A673 (cell line): ENCODE results near the gene INHBC. TPM values are rescaled to one million over a fixed set of nuclear protein-coding genes. Genes with fewer than 3 reads are reported as not detected.

Experiments
- BruUV-seq: library from RNA; stranded (reverse); fragments of 400-500 nt; replicated peaks from 2 replicates; lab custom pipeline; 2021; lab: Mats Ljungman, UMichigan
- CTCF ChIA-PET: fragments of 300-600 bp; sonication (Branson Sonifier 250); formaldehyde crosslinking; loops from one replicate; lab custom pipeline; 2022; ENCODE audit warnings: antibody characterized with exemption; lab: Charles Lee
- POLR2A ChIA-PET: fragments of 300-600 bp; sonication (Branson Sonifier 250); formaldehyde crosslinking; loops from one replicate; lab custom pipeline; 2022; ENCODE audit warnings: antibody characterized with exemption; ENCODE audit not compliant: low non-redundant PET; lab: Charles Lee
- DNase-seq: peaks from one replicate; pipeline ENCODE4 v3.0.0-alpha.2; 2015; ENCODE audit warnings: low spot score
- H3K27ac ChIP-seq: fragments of 200-600 bp; sonication (generic); 2 replicates; pipeline ENCODE4 v1.5.1; 2016; ENCODE audit warnings: mixed run types, low read depth, mild to moderate bottlenecking, mixed read lengths, antibody characterized with exemption, low read length; ENCODE audit not compliant: poor library complexity, severe bottlenecking
- H3K27me3 ChIP-seq: fragments of 200-600 bp; sonication (generic); replicated peaks from 2 replicates; pipeline ENCODE4 v1.6.1; 2017; ENCODE audit warnings: mixed run types, low read depth, mild to moderate bottlenecking, mixed read lengths, antibody characterized with exemption, low read length; ENCODE audit not compliant: insufficient read depth, poor library complexity
- H3K36me3 ChIP-seq: fragments of 200-600 bp; sonication (generic); 2 replicates; pipeline ENCODE4 v1.6.1; 2016; ENCODE audit warnings: mixed run types, mild to moderate bottlenecking, mixed read lengths, antibody characterized with exemption, low read length; ENCODE audit not compliant: insufficient read depth, poor library complexity, severe bottlenecking
- H3K4me1 ChIP-seq: fragments of 200-600 bp; sonication (generic); 2 replicates; pipeline ENCODE4 v1.6.1; 2017; ENCODE audit warnings: mixed run types, mild to moderate bottlenecking, mixed read lengths, antibody characterized with exemption, low read length; ENCODE audit not compliant: insufficient read depth, poor library complexity, severe bottlenecking
- H3K4me3 ChIP-seq: fragments of 200-600 bp; sonication (generic); 2 replicates; pipeline ENCODE4 v1.5.1; 2016; ENCODE audit warnings: low read depth, mixed run types, mild to moderate bottlenecking, mixed read lengths, low read length; ENCODE audit not compliant: poor library complexity, severe bottlenecking
- H3K9me3 ChIP-seq: fragments of 200-600 bp; sonication (generic); 2 replicates; pipeline ENCODE4 v1.6.1; 2016; ENCODE audit warnings: mixed run types, low read depth, mild to moderate bottlenecking, mixed read lengths, antibody characterized with exemption, low read length; ENCODE audit not compliant: poor library complexity, severe bottlenecking
- EZH2 ChIP-seq: fragments of 200-600 bp; sonication (generic); IDR thresholded peaks from 2 replicates; pipeline ENCODE4 v1.6.1; 2017; ENCODE audit warnings: borderline replicate concordance, low read depth, mild to moderate bottlenecking, mixed read lengths, antibody characterized with exemption, low read length; ENCODE audit not compliant: poor library complexity, severe bottlenecking
- intact Hi-C: fragments of 100-400 bp; cut with micrococcal nuclease; formaldehyde crosslinking; loops from one replicate; pipeline ENCODE4 v1.10.0; 2022; ENCODE audit not compliant: unreplicated experiment
- total RNA-seq: library from RNA; stranded (reverse); gene quantifications from 2 replicates; pipeline ENCODE4 v1.2.3, GENCODE V29; 2021
- TF ChIP-seq, protein P1 (sequence below): fragments of 300-800, 200-600 bp; sonication (generic); conservative IDR thresholded peaks from 2 replicates; pipeline ENCODE4 v1.5.1; 2017; ENCODE audit warnings: low read depth, mild to moderate bottlenecking, antibody characterized with exemption, low read length, moderate library complexity, mixed read lengths

Gene INHBC
- total RNA-seq, 1 experiment from 2014 or later = not detected

DNA sequence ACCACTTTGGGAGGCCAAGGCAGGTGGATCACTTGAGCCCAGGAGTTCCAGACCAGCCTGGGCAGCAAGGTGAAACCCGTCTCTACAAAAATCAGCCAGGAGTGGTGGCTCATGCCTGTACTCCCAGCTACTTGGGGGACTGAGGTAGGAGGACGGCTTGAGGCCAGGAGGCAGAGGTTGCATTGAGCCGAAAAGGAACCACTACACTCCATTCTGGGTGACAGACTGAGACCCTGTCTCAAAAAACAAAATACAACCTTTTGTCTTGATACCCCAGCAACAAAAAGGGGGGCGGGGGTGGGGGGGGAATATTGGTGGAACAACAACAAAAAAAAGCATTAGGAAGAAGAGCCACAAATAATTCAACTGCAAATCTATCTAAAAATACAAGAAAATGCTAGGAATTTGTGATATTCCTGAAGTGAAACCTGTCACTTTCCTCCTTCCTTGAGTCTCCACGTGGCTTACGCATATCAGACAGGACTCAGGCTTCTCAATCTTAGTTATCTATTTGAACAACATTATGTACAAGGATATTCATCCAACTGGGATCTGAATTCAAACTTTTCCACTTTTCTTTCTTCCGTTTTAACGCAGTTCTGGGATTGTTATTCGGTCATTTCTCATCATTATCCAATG lies 5.0 kb upstream of the INHBC start:
- ChIA-PET POLR2A (interaction anchor here (0.5 kb wide), 1 partner anchor 30 kb away, joined by 4 read pairs; the partner anchor contains the start of gene GLI1), CTCF (interaction anchor here (0.6 to 0.9 kb wide), 2 partner anchors 24 to 95 kb away, joined by 3 to 4 read pairs; no protein-coding TSS in a partner anchor)
- intact Hi-C loops = no loop called here
- Histone ChIP-seq H3K4me1 (peaks cover 13% of the 10 kb centered on the region), H3K36me3 (no peaks in the 10 kb centered on the region), H3K4me3 (peak overlapping the region; percentile 73), H3K27me3 (no peaks in the 10 kb centered on the region), H3K27ac (peak overlapping the region; percentile 84), H3K9me3 (no peaks in the 10 kb centered on the region)
- no peak for DNase-seq
- no peak for TF ChIP-seq EZH2
- TF ChIP-seq, protein P1, sequence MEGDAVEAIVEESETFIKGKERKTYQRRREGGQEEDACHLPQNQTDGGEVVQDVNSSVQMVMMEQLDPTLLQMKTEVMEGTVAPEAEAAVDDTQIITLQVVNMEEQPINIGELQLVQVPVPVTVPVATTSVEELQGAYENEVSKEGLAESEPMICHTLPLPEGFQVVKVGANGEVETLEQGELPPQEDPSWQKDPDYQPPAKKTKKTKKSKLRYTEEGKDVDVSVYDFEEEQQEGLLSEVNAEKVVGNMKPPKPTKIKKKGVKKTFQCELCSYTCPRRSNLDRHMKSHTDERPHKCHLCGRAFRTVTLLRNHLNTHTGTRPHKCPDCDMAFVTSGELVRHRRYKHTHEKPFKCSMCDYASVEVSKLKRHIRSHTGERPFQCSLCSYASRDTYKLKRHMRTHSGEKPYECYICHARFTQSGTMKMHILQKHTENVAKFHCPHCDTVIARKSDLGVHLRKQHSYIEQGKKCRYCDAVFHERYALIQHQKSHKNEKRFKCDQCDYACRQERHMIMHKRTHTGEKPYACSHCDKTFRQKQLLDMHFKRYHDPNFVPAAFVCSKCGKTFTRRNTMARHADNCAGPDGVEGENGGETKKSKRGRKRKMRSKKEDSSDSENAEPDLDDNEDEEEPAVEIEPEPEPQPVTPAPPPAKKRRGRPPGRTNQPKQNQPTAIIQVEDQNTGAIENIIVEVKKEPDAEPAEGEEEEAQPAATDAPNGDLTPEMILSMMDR = no peak
- BruUV-seq = TSS peak; percentile 89

DNA sequence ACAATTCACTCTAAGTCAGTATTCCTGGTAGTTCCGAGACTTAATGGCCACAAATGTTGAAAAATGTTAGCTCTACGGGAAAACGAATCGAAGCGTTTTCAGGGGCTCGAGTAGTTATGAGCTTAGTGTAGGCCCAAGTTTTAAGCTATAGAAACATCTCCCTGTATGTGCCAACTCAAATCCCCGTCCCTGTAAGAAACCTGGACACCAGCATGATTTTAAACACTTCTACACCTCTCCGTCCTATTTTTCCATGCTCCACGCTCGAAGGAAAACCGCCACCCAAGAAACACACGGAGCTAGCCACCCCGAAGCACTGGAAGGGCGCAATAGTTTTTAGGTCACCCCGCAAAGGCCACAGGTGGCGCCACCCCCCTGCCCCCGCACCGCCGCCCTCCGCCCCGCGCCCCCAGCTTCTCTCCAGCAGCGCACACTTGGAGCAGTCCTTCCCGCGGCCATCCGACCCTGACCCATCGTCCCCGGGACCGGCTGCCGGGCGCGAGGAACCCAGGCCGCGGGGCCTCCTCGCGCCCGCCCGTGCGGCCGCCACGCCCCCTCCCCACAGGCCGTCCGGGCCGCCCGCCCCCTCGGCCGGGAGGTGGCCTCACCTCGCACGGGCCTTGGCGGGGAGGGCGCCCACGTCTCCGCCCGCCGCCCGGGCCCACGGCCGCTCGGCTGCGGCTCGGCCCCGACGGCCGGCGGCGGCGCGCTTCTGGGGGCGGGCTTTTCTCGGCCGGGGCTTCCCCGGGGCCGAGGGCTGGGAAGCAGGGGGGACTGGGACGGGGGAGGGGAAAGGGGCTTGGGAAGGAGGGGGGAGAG lies 4.3 kb upstream of the INHBC start:
- Histone ChIP-seq H3K27ac (peak overlapping the region; percentile 84), H3K9me3 (no peaks in the 10 kb centered on the region), H3K36me3 (no peaks in the 10 kb centered on the region), H3K27me3 (no peaks in the 10 kb centered on the region), H3K4me1 (peaks cover 13% of the 10 kb centered on the region), H3K4me3 (peak overlapping the region; percentile 73)
- intact Hi-C loops = no loop called here
- CTCF ChIA-PET = interaction anchor here (0.6 to 0.9 kb wide), 3 partner anchors 12 to 95 kb away, joined by 3 to 8 read pairs (median 4); no protein-coding TSS in a partner anchor
- POLR2A ChIA-PET = interaction anchor here (0.5 kb wide), 1 partner anchor 29 kb away, joined by 4 read pairs; the partner anchor contains the start of gene GLI1
- no peak for TF ChIP-seq EZH2
- TF ChIP-seq, protein P1 = no peak
- peak; percentile 29 for DNase-seq
- no TSS peak for BruUV-seq

DNA sequence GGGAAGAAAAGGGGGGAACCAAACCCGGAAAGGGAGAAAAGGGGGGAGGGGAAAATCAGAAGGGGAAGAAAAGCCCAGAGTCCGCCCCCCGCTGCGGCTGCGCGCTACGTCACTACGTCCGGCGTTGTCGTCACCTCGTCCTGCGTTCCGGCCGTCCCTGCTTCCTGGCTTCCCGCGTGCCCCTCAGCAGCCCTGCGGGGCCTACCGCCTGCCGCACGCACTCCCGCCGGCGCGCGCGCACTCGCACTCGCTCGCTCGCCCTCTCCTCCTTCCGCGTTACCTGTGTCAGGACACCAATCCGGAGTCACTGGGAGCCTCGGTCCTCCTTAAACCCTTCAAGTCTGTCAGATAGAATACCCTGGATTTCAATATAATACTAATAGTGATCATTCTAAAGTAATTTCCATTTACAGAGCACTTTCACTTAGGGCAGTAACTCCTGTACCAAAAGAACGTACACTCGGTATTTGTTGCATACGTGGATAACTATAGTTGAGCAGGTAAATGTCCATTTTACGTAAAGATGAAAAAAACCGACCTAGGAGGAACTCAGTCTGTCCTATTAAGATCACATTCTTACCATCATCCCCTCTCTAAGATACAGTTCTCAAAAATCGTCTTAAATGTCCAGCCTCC lies 3.5 kb upstream of the INHBC start, which contains the start of gene R3HDM2:
Gene R3HDM2, minus strand, starts transcription at position 113 of the 636 bp plus-strand sequence. CDS start 120,615 bp downstream, outside the sequence.
- TSS peak; percentile 94 for BruUV-seq
- POLR2A ChIA-PET = no interaction called here
- Histone ChIP-seq H3K36me3 (no peaks in the 10 kb centered on the region), H3K27me3 (no peaks in the 10 kb centered on the region), H3K9me3 (no peaks in the 10 kb centered on the region), H3K27ac (peak within 1 kb of the TSS; percentile 84), H3K4me1 (peaks cover 13% of the 10 kb centered on the region), H3K4me3 (peak within 1 kb of the TSS; percentile 73)
- CTCF ChIA-PET = interaction anchor here (0.6 kb wide), 1 partner anchor 11 kb away, joined by 8 read pairs; no protein-coding TSS in a partner anchor
- TF ChIP-seq, protein P1 = no peak
- no peak for TF ChIP-seq EZH2
- intact Hi-C loops = no loop called here
- peak; percentile 97 for DNase-seq
